A549 (cell line): ENCODE data around the gene ITGB1BP1.

Source experiments
- BCL3 ChIP-seq: fragments of >200 bp; sonication (Bioruptor Twin); formaldehyde crosslinking; IDR thresholded peaks from 3 replicates; pipeline ENCODE4 v1.6.1; 2016
- CTCF ChIP-seq: fragments of >200 bp; sonication (Bioruptor Twin); formaldehyde crosslinking; IDR thresholded peaks from 3 replicates; pipeline ENCODE4 v1.5.1; 2016
- FOSL2 ChIP-seq, 2 experiments: fragments of 450-650 bp in 1 of 2; fragments of >200 bp in 1 of 2; sonication (Bioruptor Twin) in 1 of 2; formaldehyde crosslinking; IDR thresholded peaks; 2 replicates each; pipeline versions ENCODE4 v1.5.0 to v1.6.1; 2016 to 2020; ENCODE audit warnings: mild to moderate bottlenecking in 1 of 2, moderate library complexity in 1 of 2
- KDM5A ChIP-seq: fragments of 200-600 bp; sonication (generic); IDR thresholded peaks from 2 replicates; pipeline ENCODE4 v1.6.1; 2016; ENCODE audit warnings: antibody characterized with exemption, mild to moderate bottlenecking
- MAX ChIP-seq: IDR thresholded peaks from 2 replicates; pipeline ENCODE4 v1.6.1; 2012
- MYC ChIP-seq: IDR thresholded peaks from 2 replicates; pipeline ENCODE4 v1.6.1; 2012; ENCODE audit warnings: mild to moderate bottlenecking, inconsistent platforms, low read length, improper control_type of control experiment, borderline replicate concordance
- POLR2A ChIP-seq: IDR thresholded peaks from 2 replicates; pipeline ENCODE4 v1.6.1; 2012; ENCODE audit warnings: mild to moderate bottlenecking, low read length
- RAD21 ChIP-seq, 2 experiments: fragments of >200 bp in 1 of 2; sonication (Bioruptor Twin) in 1 of 2; formaldehyde crosslinking in 1 of 2; IDR thresholded peaks in 1 of 2; conservative IDR thresholded peaks in 1 of 2; 2 replicates in 1 of 2; 3 replicates in 1 of 2; pipeline ENCODE4 v1.6.1; 2012 to 2018; ENCODE audit warnings: inconsistent platforms in 1 of 2
- REST ChIP-seq: fragments of 200-600 bp; sonication (generic); IDR thresholded peaks from 2 replicates; pipeline ENCODE4 v1.6.1; 2016; ENCODE audit warnings: antibody characterized with exemption, mild to moderate bottlenecking, moderate library complexity

- TF ChIP-seq CTCF (no peak), MAX (no peak), KDM5A (no peak), REST (no peak), FOSL2 (IDR thresholded peaks at IDR 0.05) (no peak), FOSL2 (CRISPR knock-in tag; IDR thresholded peaks at IDR 0.05) (no peak), BCL3 (no peak), MYC (no peak), POLR2A (no peak), RAD21 (conservative IDR thresholded peaks at IDR 0.05 in 1 of 2, IDR thresholded peaks at IDR 0.05 in 1 of 2) (no peak)
Measured at GRCh38 chr2:9403924-9404323, 19.4 kb downstream of the ITGB1BP1 start.
